PFSK-1 (cell line): Measurements from ENCODE around the gene IFNK.

Experiments
- FOXP2 ChIP-seq: optimal IDR thresholded peaks from 2 replicates; pipeline ENCODE3; 2011; ENCODE audit warnings: borderline replicate concordance, control low read depth, inconsistent platforms; ENCODE audit not compliant: insufficient read depth; ENCODE audit errors: extremely low read length, extremely low read depth
- POLR2AphosphoS5 ChIP-seq: IDR thresholded peaks from 2 replicates; pipeline ENCODE4 v1.6.1; 2012; ENCODE audit warnings: low read depth, mild to moderate bottlenecking, control low read depth, low read length, moderate library complexity
- REST ChIP-seq, 2 experiments: IDR thresholded peaks; 2 replicates each; pipeline versions ENCODE4 v1.6.1 to v1.8.0; 2011 to 2012; ENCODE audit warnings: low read depth in 2 of 2, low read length in 2 of 2, control low read depth in 1 of 2, inconsistent platforms in 1 of 2, mild to moderate bottlenecking in 1 of 2, moderate library complexity in 1 of 2; ENCODE audit not compliant: insufficient read depth in 1 of 2
- SIN3A ChIP-seq: IDR thresholded peaks from 2 replicates; pipeline ENCODE4 v1.6.1; 2012; ENCODE audit warnings: mild to moderate bottlenecking, low read length, moderate library complexity, borderline replicate concordance; ENCODE audit not compliant: insufficient read depth
- TAF1 ChIP-seq: IDR thresholded peaks from 2 replicates; pipeline ENCODE4 v1.6.1; 2012; ENCODE audit warnings: low read length, control low read depth, borderline replicate concordance; ENCODE audit not compliant: insufficient read depth

IFNK gene

GRCh38 chr9:27539479-27540441 lies 15.7 kb downstream of the IFNK start:
- no peak for TF ChIP-seq SIN3A
- TF ChIP-seq FOXP2 = no peak
- TF ChIP-seq REST (IDR thresholded peaks at IDR 0.05; ENCODE audit: insufficient read depth in 1 of 2, low read depth in 2 of 2, low read length in 2 of 2) = no peak
- no peak for TF ChIP-seq POLR2AphosphoS5
- no peak for TF ChIP-seq TAF1

- TF ChIP-seq REST (IDR thresholded peaks at IDR 0.05; ENCODE audit: insufficient read depth in 1 of 2, low read depth in 2 of 2, low read length in 2 of 2) (no peak), TAF1 (no peak), SIN3A (no peak), POLR2AphosphoS5 (no peak), FOXP2 (no peak)
Observed at GRCh38 chr9:27540502-27540901, 16.4 kb downstream of the IFNK start.

- TF ChIP-seq FOXP2 = no peak
- TF ChIP-seq SIN3A = no peak
- TF ChIP-seq POLR2AphosphoS5 = no peak
- TF ChIP-seq TAF1 = no peak
- no peak for TF ChIP-seq REST (IDR thresholded peaks at IDR 0.05; ENCODE audit: insufficient read depth in 1 of 2, low read depth in 2 of 2, low read length in 2 of 2)
Observed at GRCh38 chr9:27541740-27542139, 17.6 kb downstream of the IFNK start.

- TF ChIP-seq SIN3A (no peak), REST (IDR thresholded peaks at IDR 0.05; ENCODE audit: insufficient read depth in 1 of 2, low read depth in 2 of 2, low read length in 2 of 2) (no peak)
Observed at GRCh38 chr9:27542508-27542907, 18.4 kb downstream of the IFNK start.
